HepG2 (cell line): ENCODE data around the gene POU6F2.

Experiments used
- CEBPB ChIP-seq: IDR thresholded peaks from 2 replicates; pipeline ENCODE4 v1.6.1; 2011; ENCODE audit warnings: low read depth, low read length, improper control_type of control experiment, borderline replicate concordance
- CTCF ChIP-seq: sonication (generic); formaldehyde crosslinking; IDR thresholded peaks from 2 replicates; pipeline ENCODE4 v1.5.0; 2020; ENCODE audit warnings: mild to moderate bottlenecking, missing genetic modification reagents, moderate library complexity
- HMGXB4 ChIP-seq, 2 experiments: sonication (generic) in 1 of 2; formaldehyde crosslinking in 1 of 2; IDR thresholded peaks; 2 replicates each; pipeline versions ENCODE4 v1.4.0 to v1.6.1; 2018 to 2020; ENCODE audit warnings: missing genetic modification reagents in 2 of 2, borderline replicate concordance in 1 of 2, low read depth in 1 of 2, mild to moderate bottlenecking in 1 of 2, missing biosample characterization in 1 of 2
- NFIC ChIP-seq: IDR thresholded peaks from 2 replicates; pipeline ENCODE4 v1.6.1; 2012; ENCODE audit warnings: mild to moderate bottlenecking, low read length, inconsistent platforms
- PITX1 ChIP-seq: sonication (generic); formaldehyde crosslinking; IDR thresholded peaks from 2 replicates; pipeline ENCODE4 v1.5.1; 2020; ENCODE audit warnings: mild to moderate bottlenecking, missing genetic modification reagents
- RAD51 ChIP-seq: fragments of 450-650 bp; IDR thresholded peaks from 2 replicates; pipeline ENCODE4 v1.6.1; 2016; ENCODE audit warnings: borderline replicate concordance
- SIN3A ChIP-seq: IDR thresholded peaks from 2 replicates; pipeline ENCODE4 v1.6.1; 2011; ENCODE audit warnings: low read depth, mild to moderate bottlenecking, control low read depth, low read length, borderline replicate concordance
- SMARCC2 ChIP-seq: fragments of 450-650 bp; IDR thresholded peaks from 2 replicates; pipeline ENCODE4 v1.6.1; 2017; ENCODE audit warnings: antibody characterized with exemption, mild to moderate bottlenecking
- TIGD3 ChIP-seq: sonication (generic); formaldehyde crosslinking; IDR thresholded peaks from 2 replicates; pipeline ENCODE4 v1.5.1; 2020; ENCODE audit warnings: mild to moderate bottlenecking, missing genetic modification reagents, borderline replicate concordance
- ZBTB2 ChIP-seq: sonication (generic); formaldehyde crosslinking; IDR thresholded peaks from 2 replicates; pipeline ENCODE4 v1.8.0; 2022; ENCODE audit warnings: low read depth, missing genetic modification reagents
- ZBTB33 ChIP-seq: sonication (generic); formaldehyde crosslinking; IDR thresholded peaks from 2 replicates; pipeline ENCODE4 v1.4.0; 2020; ENCODE audit warnings: missing genetic modification reagents
- ZFP82 ChIP-seq: sonication (generic); formaldehyde crosslinking; IDR thresholded peaks from 2 replicates; pipeline ENCODE4 v1.5.1; 2020; ENCODE audit warnings: mild to moderate bottlenecking, missing genetic modification reagents, borderline replicate concordance

- TF ChIP-seq RAD51 (no peak), HMGXB4 (CRISPR knock-in tag; IDR thresholded peaks at IDR 0.05; ENCODE audit: borderline replicate concordance in 1 of 2, low read depth in 1 of 2) (no peak), ZBTB33 (CRISPR knock-in tag) (no peak), CTCF (CRISPR knock-in tag) (no peak), PITX1 (CRISPR knock-in tag) (no peak), TIGD3 (CRISPR knock-in tag) (no peak), ZFP82 (no peak), SIN3A (no peak), SMARCC2 (no peak), CEBPB (no peak), ZBTB2 (CRISPR knock-in tag) (no peak), NFIC (no peak)
Measured at GRCh38 chr7:39086638-39087360, 109.1 kb downstream of the POU6F2 start.
